HepG2 (cell line): ENCODE measurements around the gene C1GALT1. TPM values are rescaled to one million over a fixed set of nuclear protein-coding genes. Genes with fewer than 3 reads are reported as not detected.

ENCODE experiments used
- GTF3A ChIP-seq: sonication (generic); formaldehyde crosslinking; conservative IDR thresholded peaks from 2 replicates; pipeline ENCODE4 v1.4.0; 2020; ENCODE audit warnings: mild to moderate bottlenecking, missing genetic modification reagents
- KDM5B ChIP-seq: sonication (generic); formaldehyde crosslinking; IDR thresholded peaks from 2 replicates; pipeline ENCODE4 v1.4.0; 2020; ENCODE audit warnings: missing genetic modification reagents, mild to moderate bottlenecking, borderline replicate concordance
- SIX1 ChIP-seq: sonication (generic); formaldehyde crosslinking; IDR thresholded peaks from 2 replicates; pipeline ENCODE4 v1.4.0; 2020; ENCODE audit warnings: missing genetic modification reagents, borderline replicate concordance
- SIX4 ChIP-seq: sonication (generic); formaldehyde crosslinking; IDR thresholded peaks from 2 replicates; pipeline ENCODE4 v1.4.0; 2020; ENCODE audit warnings: missing genetic modification reagents
- SP4 ChIP-seq: sonication (generic); formaldehyde crosslinking; IDR thresholded peaks from 2 replicates; pipeline ENCODE4 v1.8.1; 2023; ENCODE audit warnings: mild to moderate bottlenecking, missing genetic modification reagents
- TGIF2 ChIP-seq: IDR thresholded peaks from 2 replicates; pipeline ENCODE4 v1.6.1; 2016; ENCODE audit warnings: control low read depth, missing compliant biosample characterization
- ZBTB8A ChIP-seq: sonication (generic); formaldehyde crosslinking; IDR thresholded peaks from 2 replicates; pipeline ENCODE4 v1.4.0; 2020; ENCODE audit warnings: mild to moderate bottlenecking, low read depth, missing genetic modification reagents, borderline replicate concordance
- ZNF264 ChIP-seq: sonication (generic); formaldehyde crosslinking; IDR thresholded peaks from 2 replicates; pipeline ENCODE4 v1.4.0; 2020; ENCODE audit warnings: missing genetic modification reagents
- ZNF407 ChIP-seq: sonication (generic); formaldehyde crosslinking; IDR thresholded peaks from one replicate; pipeline ENCODE4 v1.5.1; 2020; ENCODE audit warnings: mild to moderate bottlenecking, missing genetic modification reagents; ENCODE audit errors: not compliant biosample characterization
- ZNF550 ChIP-seq: sonication (generic); formaldehyde crosslinking; IDR thresholded peaks from 2 replicates; pipeline ENCODE4 v1.4.0; 2020; ENCODE audit warnings: mild to moderate bottlenecking, missing genetic modification reagents, borderline replicate concordance
- ZNF607 ChIP-seq: sonication (generic); formaldehyde crosslinking; IDR thresholded peaks from 2 replicates; pipeline ENCODE4 v1.5.1; 2020; ENCODE audit warnings: missing genetic modification reagents, mild to moderate bottlenecking, borderline replicate concordance
- ZNF709 ChIP-seq: sonication (generic); formaldehyde crosslinking; IDR thresholded peaks from 2 replicates; pipeline ENCODE4 v1.5.0; 2020; ENCODE audit warnings: mild to moderate bottlenecking, missing genetic modification reagents
- ZNF777 ChIP-seq: sonication (generic); formaldehyde crosslinking; IDR thresholded peaks from 2 replicates; pipeline ENCODE4 v1.4.0; 2020; ENCODE audit warnings: missing genetic modification reagents
- polyA plus RNA-seq, 8 experiments: library from polyadenylated mRNA; depleted of rRNA in 3 of 8; stranded (reverse) in 7 of 8; unstranded in 1 of 8; fragments of >200 nt; fragmentation: Illumina TruSeq in 4 of 8; extraction: Trizol in 4 of 8; gene quantifications; 2 replicates each; pipeline versions ENCODE4 v1.2.1 to v1.2.3, GENCODE V29; 2011 to 2016; ENCODE audit warnings: low read depth in 4 of 8, missing spikeins in 1 of 8, mixed read lengths in 1 of 8; ENCODE audit not compliant: insufficient read depth in 1 of 8
- total RNA-seq, 5 experiments: library from RNA; depleted of rRNA; stranded (reverse); fragments of >200 nt; fragmentation: Illumina TruSeq; extraction: Trizol; gene quantifications; 2 replicates each; pipeline ENCODE4 v1.2.3, GENCODE V29; 2016; ENCODE audit warnings: low read depth in 1 of 5
- TF ChIP-seq, protein P1 (sequence below): sonication (generic); formaldehyde crosslinking; IDR thresholded peaks from 2 replicates; pipeline ENCODE4 v1.4.0; 2020; ENCODE audit warnings: missing genetic modification reagents, borderline replicate concordance
- TF ChIP-seq, protein P2 (sequence below): sonication (generic); formaldehyde crosslinking; conservative IDR thresholded peaks from 2 replicates; pipeline ENCODE4 v1.8.1; 2023; ENCODE audit warnings: missing genetic modification reagents
- TF ChIP-seq, protein P3 (sequence below): IDR thresholded peaks from 2 replicates; pipeline ENCODE4 v1.6.1; 2016; ENCODE audit warnings: mild to moderate bottlenecking, missing biosample characterization, missing genetic modification reagents

The C1GALT1 gene
- total and polyA plus RNA-seq, 2 of the 13 experiments (the other 11 are each of a cell fraction or from before 2014, with no cell fraction given) = 57.1 to 65.9 TPM

DNA sequence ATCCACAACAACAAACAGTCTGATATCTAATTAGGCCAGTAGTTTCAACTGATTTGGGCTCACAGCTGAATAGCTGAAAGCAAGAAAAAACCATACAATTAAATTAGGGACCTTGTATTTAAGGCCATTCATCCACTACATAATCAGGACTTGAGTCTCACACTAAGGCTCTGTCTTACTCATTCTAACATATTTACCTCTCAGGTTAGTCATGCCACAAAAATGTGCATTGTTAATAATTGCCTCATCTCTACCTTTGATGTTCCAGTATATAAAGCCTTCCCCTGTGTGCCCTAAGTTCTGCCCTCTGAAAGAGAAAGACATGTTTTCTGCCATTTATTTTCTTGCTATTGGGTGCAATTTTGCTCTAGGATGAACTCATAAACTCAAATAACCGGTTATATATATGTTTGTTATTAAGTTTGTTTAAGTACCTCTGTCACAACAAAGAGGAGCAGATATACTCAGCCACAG is 5.3 kb upstream of the C1GALT1 start (continued):
- TF ChIP-seq, protein P1, sequence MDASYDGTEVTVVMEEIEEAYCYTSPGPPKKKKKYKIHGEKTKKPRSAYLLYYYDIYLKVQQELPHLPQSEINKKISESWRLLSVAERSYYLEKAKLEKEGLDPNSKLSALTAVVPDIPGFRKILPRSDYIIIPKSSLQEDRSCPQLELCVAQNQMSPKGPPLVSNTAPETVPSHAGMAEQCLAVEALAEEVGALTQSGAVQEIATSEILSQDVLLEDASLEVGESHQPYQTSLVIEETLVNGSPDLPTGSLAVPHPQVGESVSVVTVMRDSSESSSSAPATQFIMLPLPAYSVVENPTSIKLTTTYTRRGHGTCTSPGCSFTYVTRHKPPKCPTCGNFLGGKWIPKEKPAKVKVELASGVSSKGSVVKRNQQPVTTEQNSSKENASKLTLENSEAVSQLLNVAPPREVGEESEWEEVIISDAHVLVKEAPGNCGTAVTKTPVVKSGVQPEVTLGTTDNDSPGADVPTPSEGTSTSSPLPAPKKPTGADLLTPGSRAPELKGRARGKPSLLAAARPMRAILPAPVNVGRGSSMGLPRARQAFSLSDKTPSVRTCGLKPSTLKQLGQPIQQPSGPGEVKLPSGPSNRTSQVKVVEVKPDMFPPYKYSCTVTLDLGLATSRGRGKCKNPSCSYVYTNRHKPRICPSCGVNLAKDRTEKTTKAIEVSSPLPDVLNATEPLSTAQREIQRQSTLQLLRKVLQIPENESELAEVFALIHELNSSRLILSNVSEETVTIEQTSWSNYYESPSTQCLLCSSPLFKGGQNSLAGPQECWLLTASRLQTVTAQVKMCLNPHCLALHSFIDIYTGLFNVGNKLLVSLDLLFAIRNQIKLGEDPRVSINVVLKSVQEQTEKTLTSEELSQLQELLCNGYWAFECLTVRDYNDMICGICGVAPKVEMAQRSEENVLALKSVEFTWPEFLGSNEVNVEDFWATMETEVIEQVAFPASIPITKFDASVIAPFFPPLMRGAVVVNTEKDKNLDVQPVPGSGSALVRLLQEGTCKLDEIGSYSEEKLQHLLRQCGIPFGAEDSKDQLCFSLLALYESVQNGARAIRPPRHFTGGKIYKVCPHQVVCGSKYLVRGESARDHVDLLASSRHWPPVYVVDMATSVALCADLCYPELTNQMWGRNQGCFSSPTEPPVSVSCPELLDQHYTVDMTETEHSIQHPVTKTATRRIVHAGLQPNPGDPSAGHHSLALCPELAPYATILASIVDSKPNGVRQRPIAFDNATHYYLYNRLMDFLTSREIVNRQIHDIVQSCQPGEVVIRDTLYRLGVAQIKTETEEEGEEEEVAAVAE (CRISPR knock-in tag) = 0 out of 2 replicates have a peak, but pooled peaks have one; percentile 37
- TF ChIP-seq ZNF607 (CRISPR knock-in tag) (no peak), ZBTB8A (CRISPR knock-in tag) (no peak), ZNF407 (no peak), ZNF777 (no peak), SIX1 (CRISPR knock-in tag) (peak; percentile 44; the same call in 1 of the 2 replicates), GTF3A (no peak), SIX4 (peak; percentile 81; the same call in 1 of the 2 replicates), SP4 (no peak), ZNF550 (CRISPR knock-in tag) (no peak), KDM5B (no peak), TGIF2 (peak; percentile 70; the same call in 1 of the 2 replicates), ZNF264 (CRISPR knock-in tag) (peak; percentile 68; the same call in 1 of the 2 replicates), ZNF709 (no peak)
- TF ChIP-seq, protein P2, sequence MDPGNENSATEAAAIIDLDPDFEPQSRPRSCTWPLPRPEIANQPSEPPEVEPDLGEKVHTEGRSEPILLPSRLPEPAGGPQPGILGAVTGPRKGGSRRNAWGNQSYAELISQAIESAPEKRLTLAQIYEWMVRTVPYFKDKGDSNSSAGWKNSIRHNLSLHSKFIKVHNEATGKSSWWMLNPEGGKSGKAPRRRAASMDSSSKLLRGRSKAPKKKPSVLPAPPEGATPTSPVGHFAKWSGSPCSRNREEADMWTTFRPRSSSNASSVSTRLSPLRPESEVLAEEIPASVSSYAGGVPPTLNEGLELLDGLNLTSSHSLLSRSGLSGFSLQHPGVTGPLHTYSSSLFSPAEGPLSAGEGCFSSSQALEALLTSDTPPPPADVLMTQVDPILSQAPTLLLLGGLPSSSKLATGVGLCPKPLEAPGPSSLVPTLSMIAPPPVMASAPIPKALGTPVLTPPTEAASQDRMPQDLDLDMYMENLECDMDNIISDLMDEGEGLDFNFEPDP = no peak
- TF ChIP-seq, protein P3, sequence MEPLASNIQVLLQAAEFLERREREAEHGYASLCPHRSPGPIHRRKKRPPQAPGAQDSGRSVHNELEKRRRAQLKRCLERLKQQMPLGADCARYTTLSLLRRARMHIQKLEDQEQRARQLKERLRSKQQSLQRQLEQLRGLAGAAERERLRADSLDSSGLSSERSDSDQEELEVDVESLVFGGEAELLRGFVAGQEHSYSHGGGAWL = no peak
